Choroid plexus epithelial cell (primary cell): ENCODE measurements around the gene SUSD1.

Experiments used
- DNase-seq: peaks from one replicate; pipeline ENCODE4 v3.0.0-alpha.2; 2010; ENCODE audit warnings: low read depth
- H3K4me3 ChIP-seq: 2 replicates; pipeline ENCODE4 v1.5.1; 2011; ENCODE audit warnings: low read depth, mild to moderate bottlenecking, control low read depth, low read length, moderate library complexity
- TF ChIP-seq, protein P1 (sequence below): conservative IDR thresholded peaks from 2 replicates; pipeline ENCODE4 v1.5.1; 2011; ENCODE audit warnings: low read depth, mild to moderate bottlenecking, control low read depth, inconsistent platforms, low read length, moderate library complexity

Gene SUSD1

GRCh38 chr9:112072721-112073638 is 102.1 kb downstream of the SUSD1 start:
- H3K4me3 ChIP-seq = no peak overlapping the region
- DNase-seq = peak; percentile 95
- TF ChIP-seq, protein P1, sequence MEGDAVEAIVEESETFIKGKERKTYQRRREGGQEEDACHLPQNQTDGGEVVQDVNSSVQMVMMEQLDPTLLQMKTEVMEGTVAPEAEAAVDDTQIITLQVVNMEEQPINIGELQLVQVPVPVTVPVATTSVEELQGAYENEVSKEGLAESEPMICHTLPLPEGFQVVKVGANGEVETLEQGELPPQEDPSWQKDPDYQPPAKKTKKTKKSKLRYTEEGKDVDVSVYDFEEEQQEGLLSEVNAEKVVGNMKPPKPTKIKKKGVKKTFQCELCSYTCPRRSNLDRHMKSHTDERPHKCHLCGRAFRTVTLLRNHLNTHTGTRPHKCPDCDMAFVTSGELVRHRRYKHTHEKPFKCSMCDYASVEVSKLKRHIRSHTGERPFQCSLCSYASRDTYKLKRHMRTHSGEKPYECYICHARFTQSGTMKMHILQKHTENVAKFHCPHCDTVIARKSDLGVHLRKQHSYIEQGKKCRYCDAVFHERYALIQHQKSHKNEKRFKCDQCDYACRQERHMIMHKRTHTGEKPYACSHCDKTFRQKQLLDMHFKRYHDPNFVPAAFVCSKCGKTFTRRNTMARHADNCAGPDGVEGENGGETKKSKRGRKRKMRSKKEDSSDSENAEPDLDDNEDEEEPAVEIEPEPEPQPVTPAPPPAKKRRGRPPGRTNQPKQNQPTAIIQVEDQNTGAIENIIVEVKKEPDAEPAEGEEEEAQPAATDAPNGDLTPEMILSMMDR = no peak

- no peak for DNase-seq
- TF ChIP-seq, protein P1 = no peak
- H3K4me3 ChIP-seq = no peak overlapping the region
Measured at GRCh38 chr9:112069318-112070169, 105.6 kb downstream of the SUSD1 start.

- peak; percentile 94 for DNase-seq
- TF ChIP-seq, protein P1 = no peak
- no peak overlapping the region for H3K4me3 ChIP-seq
Measured at GRCh38 chr9:112065806-112066606, 109.1 kb downstream of the SUSD1 start.

DNA sequence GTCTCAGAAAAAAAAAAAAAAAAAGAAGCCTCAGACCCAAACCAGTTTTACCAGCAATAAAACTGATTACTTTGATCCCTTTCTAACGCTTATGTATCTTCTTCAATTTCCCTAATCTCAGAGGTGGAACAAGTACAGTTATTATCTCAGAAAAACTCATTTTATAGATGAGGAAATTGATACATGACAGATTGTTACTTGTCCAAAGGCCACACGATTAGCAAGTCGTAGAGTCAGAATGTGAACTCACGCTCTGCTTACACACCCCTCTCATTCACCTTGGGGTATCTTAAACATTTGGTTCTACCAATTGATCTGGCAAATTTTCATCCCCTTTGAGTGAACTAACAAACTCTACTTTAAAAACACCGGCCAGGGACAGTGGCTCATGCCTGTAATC is 110.2 kb downstream of the SUSD1 start:
- no peak overlapping the region for H3K4me3 ChIP-seq
- TF ChIP-seq, protein P1 = no peak
- DNase-seq = no peak

- no peak for DNase-seq
Measured at GRCh38 chr9:112063586-112063985, 111.5 kb downstream of the SUSD1 start.

DNA sequence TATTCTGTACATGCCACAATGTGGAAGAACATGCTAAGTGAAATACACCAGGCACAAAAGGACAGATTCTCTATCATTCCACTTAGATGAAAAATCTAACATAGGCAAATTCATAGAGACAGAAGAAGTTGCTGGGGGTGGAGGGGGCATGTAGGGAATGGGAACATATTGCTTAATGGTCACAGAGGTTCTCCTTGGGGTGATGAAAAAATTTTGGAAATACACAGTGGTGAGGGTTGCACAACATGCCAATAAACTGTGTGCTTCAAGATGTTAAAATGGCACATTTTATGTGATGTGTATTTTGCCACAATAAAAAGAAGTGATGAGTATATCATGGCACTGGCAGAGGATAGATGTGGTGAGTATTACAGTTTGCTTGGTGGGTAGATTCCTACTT is 111.9 kb downstream of the SUSD1 start:
- no peak for DNase-seq
- no peak overlapping the region for H3K4me3 ChIP-seq
- TF ChIP-seq, protein P1 = no peak

More at GRCh38 chr9:112063586-112063985, 111.5 kb downstream of the SUSD1 start:
- H3K4me3 ChIP-seq = no peak overlapping the region
- TF ChIP-seq, protein P1 = no peak
